ENCODE measurements around the gene SIL1.
"Not testable (repeated sequence)": the region's sequence is repeated elsewhere in the genome, so short reads cannot be mapped to it uniquely, and the experiment has no call there.

Gene SIL1

DNA sequence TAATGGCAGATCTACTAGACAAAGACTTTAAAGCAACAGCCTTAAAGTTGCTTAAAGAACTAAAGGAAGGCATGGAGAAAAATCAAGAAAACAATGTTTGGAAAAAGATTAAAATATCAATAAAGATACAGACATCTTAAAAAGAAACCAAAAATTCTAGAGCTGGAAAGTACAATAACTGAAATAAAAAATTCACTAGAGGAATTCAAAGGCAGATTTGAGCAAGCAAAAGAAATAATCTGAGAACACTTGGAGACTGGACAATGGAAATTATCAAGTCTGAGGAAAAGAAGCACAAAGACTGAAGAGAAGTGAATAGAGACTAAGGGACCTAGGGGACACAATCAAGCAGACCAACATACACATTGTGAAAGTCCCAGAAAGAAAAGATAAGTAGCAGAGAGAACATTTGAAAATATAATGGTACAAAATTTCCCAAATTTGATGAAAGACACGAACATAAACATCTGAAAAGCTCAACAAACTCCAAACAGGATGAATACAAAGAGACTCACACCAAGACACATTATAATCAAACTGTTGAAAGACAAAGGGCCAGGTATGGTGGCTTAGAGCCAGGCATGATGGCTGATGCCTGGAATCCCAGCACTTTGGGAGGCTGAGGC lies 26.3 kb downstream of the SIL1 start:
- DNase-seq, result no peak

DNA sequence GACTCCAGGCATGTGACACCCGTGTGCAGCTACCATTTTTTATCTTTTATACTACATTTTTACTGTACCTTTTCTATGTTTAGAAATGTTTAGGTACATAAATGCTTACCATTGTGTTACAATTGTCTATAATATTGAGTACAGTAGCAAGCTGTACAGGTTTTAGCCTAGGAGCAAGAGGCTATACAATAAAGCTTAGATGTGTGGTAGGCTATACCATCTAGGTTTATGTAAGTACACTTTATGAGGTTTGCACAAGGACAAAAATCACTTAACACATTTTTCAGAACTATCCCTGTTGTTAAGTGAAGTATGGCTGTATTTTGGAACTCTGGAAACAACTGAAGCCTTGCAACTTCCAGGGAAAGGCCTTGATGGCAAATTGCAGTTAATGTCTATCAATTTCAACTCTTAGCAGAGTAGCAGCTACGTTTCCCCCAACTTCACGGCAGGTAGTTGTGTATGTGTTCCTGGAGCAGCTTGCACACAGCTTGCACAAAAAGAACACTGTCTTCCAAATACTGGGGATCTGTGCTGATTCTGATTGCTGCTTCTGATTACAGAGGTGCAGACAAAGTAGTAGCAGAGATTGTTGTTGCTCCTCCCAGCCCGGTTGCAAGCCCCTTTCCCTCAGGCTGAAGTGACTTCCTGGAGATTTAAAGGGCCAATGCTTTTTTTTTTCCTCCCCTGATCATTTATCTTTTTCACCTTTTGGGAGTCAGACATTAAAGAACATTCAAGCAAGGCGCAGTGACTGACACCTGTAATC lies 30.0 kb downstream of the SIL1 start:
- DNase-seq, result no peak

DNA sequence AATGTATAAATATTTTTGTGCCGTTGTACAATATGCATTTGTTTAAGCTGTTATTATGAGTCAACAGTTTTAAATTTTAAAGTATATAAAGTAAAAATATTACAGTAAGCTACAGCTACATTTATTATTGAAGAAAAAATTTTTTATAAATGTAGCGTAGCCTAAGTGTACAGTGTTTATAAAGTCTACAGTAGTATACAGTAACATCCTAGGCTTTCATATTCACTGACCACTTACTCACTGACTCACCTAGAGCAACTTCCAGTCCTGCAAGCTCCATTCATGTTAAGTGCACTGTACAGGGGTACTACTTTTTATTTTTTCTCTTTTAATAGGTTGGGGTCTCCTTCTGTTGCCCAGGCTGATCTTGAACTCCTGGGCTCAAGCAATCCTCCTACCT lies 30.6 kb downstream of the SIL1 start:
- DNase-seq, result no peak

DNA sequence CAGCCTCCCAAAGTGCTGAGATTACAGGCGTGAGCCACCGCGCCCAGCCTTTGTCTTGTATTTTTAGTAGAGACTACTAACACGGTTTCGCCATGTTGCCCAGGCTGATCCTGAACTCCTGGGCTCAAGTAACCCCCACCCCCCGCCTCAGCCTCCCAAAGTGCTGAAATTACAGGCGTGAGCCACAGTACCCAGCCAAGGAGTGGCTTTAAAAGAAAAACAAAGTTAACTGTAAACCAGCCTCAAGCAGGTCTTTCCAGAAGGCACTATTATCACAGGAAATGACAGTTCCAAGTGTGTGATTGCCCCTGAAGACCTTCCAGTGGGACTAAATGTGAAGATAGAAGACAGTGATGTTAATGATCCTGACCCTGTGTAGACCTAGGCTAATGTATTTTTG lies 31.1 kb downstream of the SIL1 start:
- no peak for DNase-seq

DNA sequence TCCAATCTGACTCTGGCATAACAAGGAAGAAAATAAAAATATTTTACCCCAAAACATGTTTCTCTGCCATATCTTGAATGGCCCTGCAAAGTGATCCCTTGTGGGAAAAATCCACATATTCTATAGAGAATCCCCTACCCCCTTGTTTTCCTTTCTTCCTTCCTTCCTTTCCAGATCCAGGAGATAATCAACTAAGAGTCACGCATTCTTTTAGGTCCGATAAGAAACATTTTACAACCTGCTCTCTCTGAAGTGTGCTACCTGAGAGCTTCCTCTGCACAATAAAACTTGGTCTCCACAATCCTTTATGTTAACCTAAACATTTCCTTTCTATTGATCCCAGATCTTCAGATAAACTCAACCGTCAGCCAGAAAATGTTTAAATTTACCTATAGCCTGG lies 33.3 kb downstream of the SIL1 start:
- not testable (repeated sequence) for DNase-seq

DNA sequence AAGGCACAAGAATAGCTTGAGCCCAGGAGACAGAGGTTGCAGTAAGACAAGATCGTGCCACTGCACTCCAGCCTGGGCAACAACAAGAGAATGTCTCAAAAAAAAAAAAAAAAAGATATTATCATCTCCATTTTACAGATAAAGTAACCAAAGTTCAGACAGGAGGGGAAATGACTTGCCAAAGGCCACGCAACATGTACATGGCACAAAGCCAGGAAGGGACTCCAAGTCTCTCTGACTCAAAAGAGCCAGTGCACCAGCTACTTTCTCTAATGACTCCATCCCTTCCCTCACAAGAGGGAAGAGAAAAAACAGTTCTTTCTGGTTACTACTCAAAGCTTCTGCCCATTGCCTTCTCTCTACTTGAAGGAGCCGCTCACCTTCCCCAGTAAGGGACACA lies 34.1 kb downstream of the SIL1 start:
- no peak for DNase-seq

DNA sequence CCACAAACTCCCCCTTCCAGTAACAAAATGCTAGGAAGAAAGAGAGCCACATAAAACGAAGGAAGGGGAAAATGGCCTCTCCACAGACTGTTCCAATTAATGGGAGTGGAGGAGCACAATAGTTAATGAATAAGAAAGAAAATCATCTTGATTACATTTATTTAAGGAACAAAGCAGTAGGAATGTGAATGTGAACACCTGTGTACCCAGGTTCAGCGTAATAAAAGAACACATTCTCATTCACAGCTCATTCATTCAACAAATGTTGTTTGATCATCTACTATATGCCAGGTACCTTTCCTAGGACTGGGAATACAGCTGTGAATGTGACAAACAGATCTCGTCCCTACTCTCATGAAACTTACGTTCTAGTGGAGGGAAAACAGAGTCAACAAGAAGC lies 35.7 kb downstream of the SIL1 start:
- no peak for DNase-seq

DNA sequence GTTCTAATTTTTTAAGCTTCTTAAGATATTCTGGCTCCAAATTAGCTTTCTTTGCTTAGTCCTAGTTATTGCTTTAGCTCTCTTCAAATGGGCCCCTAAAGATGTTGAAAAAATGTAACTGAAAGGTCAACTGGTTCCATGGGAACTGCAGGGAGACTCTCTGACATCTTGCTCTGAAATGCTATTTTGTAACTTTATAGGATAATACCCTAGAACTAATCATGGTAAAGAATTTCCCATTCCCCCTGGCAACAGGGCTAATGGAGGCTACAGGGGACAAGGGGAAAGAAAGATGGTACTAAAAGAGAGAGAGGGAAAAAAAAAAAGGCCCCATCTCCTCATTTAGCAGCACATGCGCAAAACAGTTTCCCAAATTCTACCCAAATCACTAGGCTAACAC lies 39.4 kb downstream of the SIL1 start:
- no peak for DNase-seq

DNA sequence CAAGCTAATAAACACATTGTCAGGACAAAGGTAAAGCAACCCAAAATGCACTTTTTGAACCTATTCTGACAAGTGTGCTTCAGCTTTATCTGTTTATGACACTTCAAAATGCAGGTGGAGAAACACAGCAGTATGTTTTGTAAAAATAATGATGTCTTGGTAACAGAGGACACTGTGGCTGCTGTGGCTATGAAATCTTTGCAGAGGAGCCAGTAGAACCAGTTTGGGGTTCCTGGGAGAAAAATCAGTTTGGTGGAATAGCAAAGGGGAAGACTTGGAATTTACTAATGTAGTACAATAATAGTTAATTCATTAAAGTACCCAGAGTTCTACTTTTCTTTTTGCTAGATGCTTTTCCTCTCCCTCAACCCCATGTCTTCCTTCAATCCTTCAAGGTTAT lies 40.6 kb downstream of the SIL1 start:
- no peak for DNase-seq

DNA sequence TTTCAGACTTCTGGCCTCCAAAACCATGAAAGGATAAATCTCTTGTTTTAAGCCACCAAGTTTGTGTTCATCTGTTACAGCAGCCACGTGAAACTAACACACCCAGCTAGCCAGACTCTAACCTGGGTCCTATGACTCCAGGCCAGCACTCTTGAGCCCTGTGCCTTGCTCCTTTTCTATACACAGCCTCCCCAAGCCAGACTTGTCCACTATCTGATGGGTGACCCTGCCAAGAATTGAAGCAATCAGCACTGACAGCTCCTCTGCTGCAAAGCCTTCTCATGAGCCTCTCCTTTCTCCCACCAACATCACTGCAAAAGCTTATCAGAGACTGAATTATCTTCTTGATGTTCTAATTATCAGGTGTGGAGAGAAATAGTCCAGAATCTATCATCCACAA lies 41.4 kb downstream of the SIL1 start:
- no peak for DNase-seq

DNA sequence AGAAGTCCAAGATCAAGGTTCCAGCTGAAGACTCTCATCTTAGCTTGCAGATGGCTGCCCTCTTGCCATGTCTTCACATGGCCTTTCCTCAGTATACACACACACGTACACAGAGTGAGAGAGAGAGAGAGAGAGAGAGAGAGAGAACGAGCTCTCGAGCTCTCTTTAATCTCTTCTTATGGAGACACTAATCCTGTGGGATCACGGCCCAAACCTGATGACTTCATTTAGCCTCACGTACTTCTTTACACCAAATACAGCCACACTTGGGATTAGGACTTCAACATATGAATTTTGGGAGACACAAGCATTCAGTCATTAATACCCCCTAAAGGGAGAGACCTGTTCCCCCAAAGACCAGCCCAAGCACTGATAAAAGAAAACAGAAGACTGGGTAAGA lies 42.8 kb downstream of the SIL1 start:
- DNase-seq, result no peak

DNA sequence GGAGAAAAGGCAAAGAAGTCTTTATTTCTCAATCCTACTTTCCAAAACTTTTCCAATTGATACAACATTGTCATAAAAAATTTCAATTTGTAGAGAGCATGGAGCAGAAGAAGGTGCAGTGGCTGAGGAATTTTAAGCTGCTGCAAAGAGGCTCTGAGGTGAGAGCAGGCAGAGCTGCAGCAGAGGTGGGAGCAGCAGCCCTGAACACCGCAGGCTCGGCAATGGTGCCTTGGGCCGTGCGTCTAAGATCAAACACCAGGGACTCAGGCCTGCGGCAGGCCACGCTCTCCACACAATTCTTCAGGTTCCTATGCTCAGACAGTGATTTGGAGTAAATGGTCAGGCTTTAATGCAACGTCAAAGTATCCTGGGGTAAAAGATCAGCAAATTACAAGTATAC lies 46.3 kb downstream of the SIL1 start:
- no peak for DNase-seq

DNA sequence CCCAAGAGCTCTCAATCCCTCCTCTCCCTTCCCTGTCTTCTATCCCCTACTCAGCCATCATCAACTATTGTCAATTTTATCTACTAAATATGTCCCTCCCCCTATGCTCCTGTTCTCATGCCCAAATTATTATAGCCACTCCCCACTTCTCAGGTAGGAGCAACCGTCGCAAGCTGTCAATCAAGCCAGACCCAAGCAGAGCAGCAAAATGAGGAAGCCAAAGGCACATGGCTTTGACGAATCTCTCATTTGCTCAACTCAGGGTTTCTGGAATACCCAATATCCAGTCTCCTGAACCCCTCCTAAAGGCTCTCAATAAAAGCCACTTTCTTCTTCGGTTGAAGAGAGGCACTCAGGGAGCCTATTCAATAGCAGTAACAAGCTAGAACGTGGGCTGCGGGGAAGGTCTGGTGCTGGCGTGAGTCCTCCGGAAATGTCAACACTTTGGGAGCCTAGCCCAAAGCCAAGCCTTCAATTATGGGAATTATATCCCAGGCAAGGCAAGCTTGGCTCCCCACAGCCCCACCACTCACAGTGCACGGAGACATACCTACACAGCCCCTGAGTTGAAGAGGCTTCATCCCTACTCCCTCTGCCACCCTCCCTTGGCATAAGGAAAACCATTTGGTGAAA lies 47.7 kb downstream of the SIL1 start:
- no peak for DNase-seq

DNA sequence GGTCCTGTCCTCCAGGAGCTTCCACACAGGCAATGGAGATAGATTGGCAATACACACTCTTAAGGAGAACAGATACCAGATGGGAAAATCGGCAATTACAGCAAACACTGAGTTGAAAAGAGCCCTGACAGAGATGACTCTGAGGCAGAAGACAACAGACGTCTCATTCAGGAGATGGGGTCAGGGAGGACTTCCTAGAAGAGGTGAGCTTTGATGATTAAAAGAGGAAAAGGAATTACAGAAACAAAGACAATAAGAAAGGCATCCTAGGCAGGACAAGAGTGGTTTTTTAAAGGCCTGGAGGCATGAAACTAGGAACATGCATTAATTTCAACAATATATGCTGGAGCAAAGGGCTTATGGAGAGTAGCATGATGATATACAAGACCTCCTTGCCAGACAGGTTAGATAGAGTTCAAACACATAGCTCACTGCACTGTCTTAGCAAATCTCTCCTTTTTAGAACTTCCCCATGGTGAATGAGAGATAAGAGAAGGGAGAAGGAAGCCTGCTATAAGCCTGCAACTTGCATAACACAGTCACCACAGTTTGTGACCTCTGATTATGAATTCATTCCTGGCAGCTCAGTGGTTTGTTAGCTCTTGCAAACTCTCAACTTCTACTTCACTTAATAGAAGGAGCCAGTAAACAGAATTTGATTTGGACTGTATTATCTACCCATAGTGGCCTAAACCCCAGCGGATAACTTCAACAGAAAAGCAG lies 48.5 kb downstream of the SIL1 start:
- DNase-seq, result no peak

DNA sequence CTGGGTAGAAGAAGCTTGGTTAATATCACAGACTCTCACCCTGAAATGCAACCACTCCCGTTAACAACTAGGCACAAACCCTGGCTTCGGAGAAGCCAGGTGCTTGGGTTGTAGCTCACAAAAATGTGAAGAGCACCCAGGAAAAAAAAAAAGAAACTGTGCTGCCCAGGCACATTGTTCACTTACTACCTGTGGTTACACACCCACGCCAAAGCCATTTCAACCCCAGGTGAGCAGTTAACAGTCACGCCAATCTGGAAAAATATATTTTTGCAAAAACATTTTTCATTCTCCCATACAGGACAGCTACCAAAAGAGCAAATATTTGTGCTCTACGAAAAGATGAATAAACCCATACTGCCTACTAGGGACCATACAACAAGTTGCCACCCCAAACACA lies 49.2 kb downstream of the SIL1 start:
- no peak for DNase-seq

DNA sequence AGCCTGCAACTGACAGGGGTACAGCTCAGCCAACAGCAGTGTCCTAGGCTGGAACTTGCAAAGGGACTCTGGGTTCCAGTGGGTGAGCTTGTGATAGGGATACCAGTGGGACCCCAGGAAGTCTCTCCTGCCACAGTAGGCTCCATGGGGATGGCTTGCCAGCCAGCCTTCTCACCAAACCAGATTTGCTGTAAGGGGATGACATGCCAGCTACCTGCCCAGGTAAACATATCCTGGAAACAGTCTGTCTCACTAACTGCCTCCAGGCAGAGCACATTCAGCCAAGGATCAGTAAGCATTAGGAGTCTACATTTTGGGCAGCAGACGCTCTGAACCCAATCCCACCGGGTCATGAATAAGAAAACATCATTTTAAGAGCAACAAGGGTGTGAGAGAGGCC lies 49.9 kb downstream of the SIL1 start:
- no peak for DNase-seq

DNA sequence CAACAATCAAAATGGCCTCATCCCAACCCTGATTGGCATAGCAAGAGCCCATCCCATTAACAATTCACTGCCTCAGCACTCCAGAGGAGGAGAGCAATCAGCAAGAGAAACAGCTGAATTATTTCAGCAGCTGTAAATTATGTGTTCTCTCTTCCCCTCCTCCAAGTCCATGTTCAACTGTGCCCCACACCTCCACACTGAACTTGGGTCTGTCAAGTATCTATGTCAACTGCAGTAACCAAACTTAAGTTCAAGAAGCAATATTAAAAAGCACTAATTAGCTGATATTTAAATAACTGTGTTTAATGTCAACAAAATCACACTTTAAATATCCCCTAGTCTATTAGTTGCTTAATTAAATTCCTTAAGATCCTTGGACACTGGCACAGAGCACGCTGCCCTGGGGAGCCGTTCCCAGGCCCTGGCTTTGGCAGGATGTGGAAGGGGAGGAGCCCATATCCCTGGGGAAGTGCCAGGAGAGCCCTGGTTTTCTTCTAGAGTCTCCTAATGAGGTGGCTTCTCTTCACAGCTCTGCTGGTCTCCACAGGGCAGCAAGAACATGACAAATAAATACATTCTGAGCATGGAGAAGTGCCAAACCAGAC lies 50.6 kb downstream of the SIL1 start:
- peak; percentile 69 for DNase-seq

DNA sequence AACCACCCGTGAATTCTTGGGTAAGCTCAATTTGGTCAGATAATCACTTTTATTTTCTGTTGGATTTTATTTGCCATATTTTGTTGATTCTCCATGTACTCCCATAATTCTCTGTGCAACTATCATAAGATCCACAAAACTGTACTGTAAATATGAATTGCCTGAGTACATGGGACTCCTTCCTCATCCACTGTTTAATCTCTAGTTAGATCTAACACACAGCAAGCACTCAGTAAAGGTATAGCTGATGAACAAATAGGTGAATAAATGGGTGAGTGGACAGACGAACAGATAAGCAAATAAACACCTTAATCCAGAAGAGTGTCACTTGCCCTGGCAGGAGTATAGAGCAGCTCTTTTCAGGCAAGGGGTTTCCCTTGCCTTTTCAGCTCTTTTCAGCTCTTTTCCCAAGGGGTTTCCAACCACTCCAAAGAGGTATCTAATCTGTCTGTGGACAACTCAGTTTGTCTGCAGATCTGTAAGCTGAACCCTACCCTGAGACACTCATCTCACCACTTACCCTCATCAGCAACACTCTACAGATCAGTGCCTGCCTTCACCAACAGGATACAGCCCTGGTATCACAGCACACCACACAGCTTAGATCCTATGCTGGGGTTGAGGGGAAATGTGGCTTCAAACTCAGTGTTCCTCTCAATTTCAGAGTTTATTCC lies 51.2 kb downstream of the SIL1 start:
- DNase-seq, result no peak

DNA sequence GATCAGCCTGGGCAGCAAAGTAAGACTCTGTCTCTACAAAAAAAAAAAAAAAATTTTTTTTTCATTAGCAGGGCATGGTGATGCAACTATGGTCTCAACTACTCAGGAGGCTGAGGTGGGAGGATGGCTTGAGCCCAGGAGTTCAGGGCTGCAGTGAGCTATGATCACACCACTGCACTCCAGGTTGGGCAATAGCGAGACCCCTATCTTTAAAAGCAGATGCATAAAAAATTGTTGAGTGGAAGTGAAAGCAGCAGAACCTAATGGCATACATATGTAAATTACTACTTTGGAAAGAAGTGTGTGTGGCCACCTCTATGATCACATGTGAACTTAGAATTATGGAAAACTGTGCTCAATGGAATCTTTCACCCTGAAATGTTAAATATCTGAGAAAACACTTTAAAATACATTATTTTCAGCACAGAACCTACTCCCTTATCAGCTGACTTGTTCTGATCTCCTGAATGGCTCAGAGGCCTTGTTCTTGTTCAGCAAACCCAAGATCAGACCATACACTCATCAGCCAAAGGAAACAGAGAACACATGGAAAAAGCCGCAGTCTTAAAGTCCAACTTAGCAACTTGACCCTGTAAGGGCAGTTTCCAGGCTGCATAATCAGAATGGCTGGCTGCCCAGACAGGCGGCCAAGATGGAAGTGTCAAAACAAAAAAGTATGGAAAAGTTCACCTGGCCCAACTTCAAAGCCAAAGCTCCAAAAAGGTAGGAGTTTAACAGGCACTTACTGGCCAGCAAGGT lies 56.5 kb downstream of the SIL1 start:
- peak; percentile 20 for DNase-seq

DNA sequence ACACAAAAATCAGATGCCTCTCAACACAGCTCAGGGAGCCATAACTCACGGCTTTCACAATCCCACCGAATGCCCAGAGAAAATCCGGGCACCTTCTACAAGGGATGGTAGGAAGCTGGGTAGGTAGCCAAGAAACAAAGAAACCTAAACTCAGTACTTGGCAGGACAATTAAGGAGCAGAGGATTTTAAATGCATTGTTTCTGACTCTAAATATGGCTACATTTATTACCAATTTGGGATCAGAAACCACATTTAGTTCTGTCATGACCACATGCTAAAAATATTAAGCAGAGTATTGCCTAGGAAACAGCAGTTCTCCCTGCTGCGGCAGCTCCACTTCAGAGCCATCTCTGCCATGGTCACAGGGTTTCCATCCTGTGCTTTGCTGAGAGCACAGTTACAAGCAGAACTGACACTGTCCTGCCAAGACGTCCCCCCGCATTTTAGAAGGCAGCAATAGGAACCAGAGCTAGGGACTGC lies 57.5 kb downstream of the SIL1 start:
- DNase-seq, result peak; percentile 65

DNA sequence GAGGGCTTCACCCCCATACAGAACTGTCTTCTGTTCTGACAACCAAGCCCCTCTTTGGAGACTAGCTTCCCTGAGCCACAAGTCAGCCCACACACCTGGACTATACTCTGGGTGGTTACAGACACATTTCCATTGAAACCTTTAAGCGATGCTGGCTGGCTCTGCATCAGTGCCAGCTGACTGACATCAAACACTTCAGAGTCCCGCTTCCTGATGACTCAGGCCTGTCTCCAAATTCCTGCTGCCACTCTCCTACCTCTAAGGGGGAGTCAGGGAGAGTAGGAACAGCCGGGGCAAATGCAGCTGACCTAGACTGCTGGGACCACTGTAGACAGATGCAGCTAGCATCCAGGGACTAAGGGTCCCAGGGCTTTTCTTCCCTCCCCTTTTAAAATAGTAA lies 59.4 kb downstream of the SIL1 start:
- DNase-seq, result peak; percentile 43

DNA sequence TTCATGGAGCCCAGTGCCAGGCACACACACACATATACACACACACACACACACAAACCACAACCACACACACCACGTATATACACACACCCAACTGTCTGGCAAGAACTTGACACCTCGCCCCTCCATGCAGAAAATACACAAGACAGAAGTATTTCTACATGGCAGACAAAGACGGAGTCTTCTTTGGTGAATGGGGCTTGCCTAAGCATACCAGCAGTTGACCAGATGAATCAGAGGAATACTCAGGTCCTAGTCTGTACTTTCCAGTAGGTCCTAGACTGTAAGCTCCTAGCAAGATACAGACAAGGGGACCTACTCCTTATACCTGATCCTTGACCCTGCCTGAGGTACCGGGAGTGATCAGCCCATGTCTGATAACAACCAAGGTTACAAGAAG lies 60.1 kb downstream of the SIL1 start:
- DNase-seq, result peak; percentile 16
